HCT116 (cell line): ENCODE measurements around the gene UMAD1.

Source experiments
- CEBPB ChIP-seq: IDR thresholded peaks from 2 replicates; pipeline ENCODE4 v1.6.1; 2012; ENCODE audit warnings: low read depth
- CTCF ChIP-seq, 3 experiments: fragments of 200-600 bp in 1 of 3; sonication (generic) in 1 of 3; IDR thresholded peaks in 2 of 3; conservative IDR thresholded peaks in 1 of 3; 2 replicates each; pipeline ENCODE4 v1.5.1; 2012 to 2017; ENCODE audit warnings: low read depth in 2 of 3, low read length in 2 of 3, antibody characterized with exemption in 1 of 3, borderline replicate concordance in 1 of 3, control low read depth in 1 of 3, mild to moderate bottlenecking in 1 of 3, mixed read lengths in 1 of 3, mixed run types in 1 of 3, moderate library complexity in 1 of 3; ENCODE audit not compliant: insufficient read depth in 1 of 3
- EZH2phosphoT487 ChIP-seq: fragments of 200-600 bp; IDR thresholded peaks from 2 replicates; pipeline ENCODE4 v1.6.1; 2018; ENCODE audit warnings: antibody characterized with exemption, borderline replicate concordance
- POLR2A ChIP-seq: IDR thresholded peaks from 2 replicates; pipeline ENCODE4 v1.7.0; 2011; ENCODE audit warnings: borderline replicate concordance; ENCODE audit not compliant: insufficient read depth, insufficient read length; ENCODE audit errors: extremely low read depth
- REST ChIP-seq: IDR thresholded peaks from 2 replicates; pipeline ENCODE4 v1.6.1; 2012; ENCODE audit warnings: low read depth
- SIN3A ChIP-seq: IDR thresholded peaks from 2 replicates; pipeline ENCODE4 v1.6.1; 2012; ENCODE audit warnings: low read depth

GRCh38 chr7:7820939-7821338 lies 180.4 kb downstream of the UMAD1 start:
- TF ChIP-seq EZH2phosphoT487 (no peak), CTCF (IDR thresholded peaks at IDR 0.05 in 2 of 3, conservative IDR thresholded peaks at IDR 0.05 in 1 of 3; ENCODE audit: borderline replicate concordance in 1 of 3, insufficient read depth in 1 of 3, low read depth in 2 of 3, low read length in 2 of 3) (no peak), SIN3A (no peak), REST (no peak), CEBPB (no peak), POLR2A (no peak)
